IMR-90 (cell line): ENCODE results near the gene COL7A1. TPM values are rescaled to one million over a fixed set of nuclear protein-coding genes. Genes with fewer than 3 reads are reported as not detected.

Experiments used
- ATAC-seq: fragments of 200-7000 bp; cut with Tn5 transposase; 2 replicates; pipeline ENCODE4 v1.9.1; 2020; ENCODE audit warnings: low read depth, mild to moderate bottlenecking, moderate library complexity
- BruUV-seq: library from RNA; stranded (reverse); fragments of 400-500 nt; replicated peaks from 2 replicates; lab custom pipeline; 2021; lab: Mats Ljungman, UMichigan
- CTCF ChIA-PET: fragments of 300-600 bp; formaldehyde crosslinking; extraction: SDS; loops from one replicate; lab custom pipeline; 2021; ENCODE audit warnings: antibody characterized with exemption; lab: Yijun Ruan, JAX
- POLR2A ChIA-PET: fragments of 300-600 bp; sonication (Branson Sonifier 250); formaldehyde crosslinking; loops from one replicate; lab custom pipeline; 2022; ENCODE audit warnings: antibody characterized with exemption; ENCODE audit not compliant: unreplicated experiment; lab: Charles Lee
- DNase-seq: peaks from one replicate; pipeline ENCODE4 v3.0.0; 2013
- H2AFZ ChIP-seq: replicated peaks from 2 replicates; pipeline ENCODE3; 2013; ENCODE audit warnings: low read length, mild to moderate bottlenecking; ENCODE audit not compliant: poor library complexity
- H2AK5ac ChIP-seq: 2 replicates; pipeline ENCODE4 v1.6.1; 2013; ENCODE audit warnings: low read depth, low read length, inconsistent platforms
- H2AK9ac ChIP-seq: replicated peaks from 2 replicates; pipeline ENCODE3; 2013; ENCODE audit warnings: mild to moderate bottlenecking, low read depth, low read length, moderate library complexity; ENCODE audit not compliant: poor library complexity
- H2BK120ac ChIP-seq: 2 replicates; pipeline ENCODE4 v1.6.1; 2013; ENCODE audit warnings: low read depth, low read length, inconsistent platforms
- H2BK15ac ChIP-seq: 3 replicates; pipeline ENCODE4 v1.6.1; 2013; ENCODE audit warnings: low read depth, low read length, inconsistent platforms
- H2BK20ac ChIP-seq: 2 replicates; pipeline ENCODE4 v1.6.1; 2013; ENCODE audit warnings: low read depth, mild to moderate bottlenecking, inconsistent platforms, low read length, moderate library complexity
- H2BK5ac ChIP-seq: 2 replicates; pipeline ENCODE4 v1.6.1; 2013; ENCODE audit warnings: mild to moderate bottlenecking, low read depth, low read length, inconsistent platforms; ENCODE audit not compliant: poor library complexity, severe bottlenecking
- H3K14ac ChIP-seq: replicated peaks from 2 replicates; pipeline ENCODE4 v1.6.1; 2013; ENCODE audit warnings: low read depth, low read length, inconsistent platforms
- H3K18ac ChIP-seq: 2 replicates; pipeline ENCODE4 v1.6.1; 2013; ENCODE audit warnings: low read depth, low read length, control low read depth
- H3K23ac ChIP-seq: 2 replicates; pipeline ENCODE4 v1.6.1; 2013; ENCODE audit warnings: low read depth, low read length, inconsistent platforms
- H3K27ac ChIP-seq: 2 replicates; pipeline ENCODE4 v1.5.1; 2013; ENCODE audit warnings: mild to moderate bottlenecking, control low read depth, low read length; ENCODE audit not compliant: insufficient read depth
- H3K27me3 ChIP-seq: 2 replicates; pipeline ENCODE4 v1.6.1; 2013; ENCODE audit warnings: low read length; ENCODE audit not compliant: control insufficient read depth, insufficient read depth
- H3K36me3 ChIP-seq: 2 replicates; pipeline ENCODE4 v1.6.1; 2013; ENCODE audit warnings: low read length, mixed read lengths; ENCODE audit not compliant: control insufficient read depth, insufficient read depth
- H3K4ac ChIP-seq: 2 replicates; pipeline ENCODE4 v1.6.1; 2013; ENCODE audit warnings: low read depth, low read length, inconsistent platforms
- H3K4me1 ChIP-seq: 2 replicates; pipeline ENCODE4 v1.6.1; 2013; ENCODE audit warnings: low read length, mixed read lengths; ENCODE audit not compliant: control insufficient read depth, insufficient read depth
- H3K4me2 ChIP-seq: 2 replicates; pipeline ENCODE4 v1.6.1; 2013; ENCODE audit warnings: low read depth, mild to moderate bottlenecking, control low read depth, low read length, moderate library complexity
- H3K4me3 ChIP-seq: 2 replicates; pipeline ENCODE4 v1.5.1; 2013; ENCODE audit warnings: low read depth, mild to moderate bottlenecking, control low read depth, low read length, moderate library complexity; ENCODE audit not compliant: insufficient read depth
- H3K56ac ChIP-seq: 2 replicates; pipeline ENCODE4 v1.6.1; 2013; ENCODE audit warnings: low read length, inconsistent platforms; ENCODE audit not compliant: insufficient read depth; ENCODE audit errors: extremely low read depth
- H3K79me1 ChIP-seq, 2 experiments: 2 replicates each; pipeline ENCODE4 v1.6.1; 2013; ENCODE audit warnings: low read length in 2 of 2, inconsistent platforms in 1 of 2, low read depth in 1 of 2
- H3K9ac ChIP-seq: 2 replicates; pipeline ENCODE4 v1.6.1; 2013; ENCODE audit warnings: low read depth, low read length, control low read depth
- H3K9me1 ChIP-seq: 2 replicates; pipeline ENCODE4 v1.6.1; 2013; ENCODE audit warnings: low read length, inconsistent platforms; ENCODE audit not compliant: insufficient read depth
- H3K9me3 ChIP-seq: 2 replicates; pipeline ENCODE4 v1.6.1; 2013; ENCODE audit warnings: low read length; ENCODE audit not compliant: control insufficient read depth, insufficient read depth
- H4K20me1 ChIP-seq: 2 replicates; pipeline ENCODE4 v1.6.1; 2013; ENCODE audit warnings: low read length, inconsistent platforms; ENCODE audit not compliant: insufficient read depth
- H4K5ac ChIP-seq: 2 replicates; pipeline ENCODE4 v1.6.1; 2013; ENCODE audit warnings: mild to moderate bottlenecking, low read depth, low read length, control low read depth
- H4K8ac ChIP-seq, 2 experiments: 2 replicates each; pipeline ENCODE4 v1.6.1; 2013; ENCODE audit warnings: low read depth in 2 of 2, low read length in 2 of 2, control low read depth in 1 of 2, inconsistent platforms in 1 of 2
- H4K91ac ChIP-seq: 2 replicates; pipeline ENCODE4 v1.6.1; 2013; ENCODE audit warnings: low read depth, low read length, inconsistent platforms; ENCODE audit not compliant: insufficient read depth
- BHLHE40 ChIP-seq: fragments of 150-350 bp; IDR thresholded peaks from 2 replicates; pipeline ENCODE4 v1.6.1; 2016; ENCODE audit warnings: mild to moderate bottlenecking, low read depth, low read length
- FOS ChIP-seq: fragments of 150-350 bp; IDR thresholded peaks from 2 replicates; pipeline ENCODE4 v1.6.1; 2016; ENCODE audit warnings: low read depth, low read length
- MAZ ChIP-seq: IDR thresholded peaks from 2 replicates; pipeline ENCODE4 v1.6.1; 2012; ENCODE audit warnings: low read depth, mild to moderate bottlenecking, low read length, improper control_type of control experiment, moderate library complexity, borderline replicate concordance
- POLR2A ChIP-seq: IDR thresholded peaks from 2 replicates; pipeline ENCODE4 v1.6.1; 2012; ENCODE audit warnings: mild to moderate bottlenecking, low read depth, low read length
- WGBS, 2 experiments: methylation state at CpG; one replicate each; pipeline versions ENCODE4 v1.1.5 to v1.1.7; 2013; ENCODE audit warnings: missing lambda C conversion rate in 2 of 2; ENCODE audit not compliant: insufficient read length in 1 of 2; ENCODE audit errors: extremely low coverage in 2 of 2; 5-methylcytosine and 5-hydroxymethylcytosine counted together
- dilution Hi-C: fragments of 300-500 bp; cut with HindIII; formaldehyde crosslinking; loops from one replicate; pipeline ENCODE4 v1.14.3; 2018; ENCODE audit warnings: low sequenced_read_pairs; ENCODE audit not compliant: unreplicated experiment
- in situ Hi-C: fragments of 300-500 bp; cut with MboI; formaldehyde crosslinking; loops from 3 replicates; pipeline ENCODE4 v1.14.3; 2019; ENCODE audit warnings: low sequenced_read_pairs, inconsistent platforms, mixed read lengths
- intact Hi-C: fragments of 100-400 bp; cut with micrococcal nuclease; formaldehyde crosslinking; loops from 2 replicates; pipeline ENCODE4 v1.10.0; 2022
- polyA plus RNA-seq, 3 experiments: library from polyadenylated mRNA; depleted of rRNA; stranded (reverse); fragments of >200 nt; gene quantifications; 2 replicates each; pipeline ENCODE4 v1.2.3, GENCODE V29; 2012; ENCODE audit warnings: low replicate concordance in 1 of 3
- total RNA-seq: library from RNA; depleted of rRNA; stranded (reverse); fragments of >200 nt; gene quantifications from 2 replicates; pipeline ENCODE4 v1.2.3, GENCODE V29; 2012
- TF ChIP-seq, protein P1 (sequence below): conservative IDR thresholded peaks from 2 replicates; pipeline ENCODE4 v1.5.1; 2012; ENCODE audit warnings: mild to moderate bottlenecking, low read depth, low read length, improper control_type of control experiment
- TF ChIP-seq, protein P2 (sequence below): fragments of 150-350 bp; IDR thresholded peaks from 2 replicates; pipeline ENCODE4 v1.6.1; 2016; ENCODE audit warnings: low read depth, mild to moderate bottlenecking, low read length, moderate library complexity, borderline replicate concordance

The COL7A1 gene
- total and polyA plus RNA-seq, 2 of the 4 experiments (the other 2 are of a cell fraction): 4.1 to 20.3 TPM

DNA sequence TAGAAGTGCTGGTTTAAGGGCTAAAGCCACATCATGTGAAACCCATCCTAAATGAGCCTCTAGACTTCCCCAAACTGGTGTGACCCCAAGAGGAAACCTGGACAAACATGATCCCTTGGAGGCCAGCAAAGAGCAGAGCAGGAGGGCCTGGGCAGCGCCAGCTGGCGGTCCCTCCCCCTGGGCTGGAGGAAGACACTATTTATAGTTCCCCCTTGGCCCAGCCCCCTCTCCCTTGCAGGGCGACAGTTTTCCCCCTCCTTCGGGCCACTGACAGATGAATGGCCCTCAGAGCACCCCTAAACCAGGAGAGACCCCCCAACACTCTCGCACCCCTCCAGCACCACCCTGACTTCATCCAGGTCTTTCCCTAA, 34.5 kb downstream of the COL7A1 start:
- Histone ChIP-seq H2BK15ac (peak overlapping the region; percentile 58; the same call in 1 of the 3 replicates), H3K4me1 (peaks cover 39% of the 10 kb centered on the region), H4K5ac (peak overlapping the region; percentile 79), H3K9ac (peak overlapping the region; percentile 50), H3K27ac (peak overlapping the region; percentile 54), H3K23ac (peak overlapping the region; percentile 84), H3K4me2 (peak overlapping the region; percentile 70), H3K4me3 (peak overlapping the region; percentile 28; the same call in 1 of the 2 replicates), H3K27me3 (no peaks in the 10 kb centered on the region), H3K18ac (peak overlapping the region; percentile 87), H3K56ac (no peak overlapping the region; the same call in 1 of the 2 replicates), H2AK9ac (peak overlapping the region; percentile 82), H3K14ac (peak overlapping the region; percentile 89), H3K79me1 (peaks cover 17 to 62% of the 10 kb centered on the region in 2 experiments), H3K9me1 (peaks cover 29% of the 10 kb centered on the region), H4K8ac (peak overlapping the region; percentile 37 to 83; a peak in 3 of 4 replicates), H3K9me3 (no peaks in the 10 kb centered on the region), H2BK20ac (peak overlapping the region; percentile 58), H2BK120ac (peak overlapping the region; percentile 73), H3K4ac (peak overlapping the region; percentile 90), H2AFZ (peak overlapping the region; percentile 86), H4K91ac (peak overlapping the region; percentile 80), H4K20me1 (peaks cover 3% of the 10 kb centered on the region; the same call in 1 of the 2 replicates), H3K36me3 (peaks cover 16% of the 10 kb centered on the region; the same call in 1 of the 2 replicates), H2AK5ac (peak overlapping the region; percentile 91), H2BK5ac (peak overlapping the region; percentile 95)
- dilution Hi-C loops: no loop called here
- no TSS peak for BruUV-seq
- 33% methylated on average over 1 of the region's 5 CpGs; no CpG with 5 or more reads in 1 of the 2 experiments for WGBS, 2 experiments
- no peak for DNase-seq
- intact Hi-C loops: no loop called here
- no peak for ATAC-seq
- CTCF ChIA-PET: interaction anchor here (0.5 to 1.5 kb wide), 4 partner anchors 15 to 124 kb away, joined by 3 read pairs; partner anchors contain the start of gene SLC26A6
- TF ChIP-seq BHLHE40: no peak
- TF ChIP-seq POLR2A: no peak
- TF ChIP-seq, protein P1, sequence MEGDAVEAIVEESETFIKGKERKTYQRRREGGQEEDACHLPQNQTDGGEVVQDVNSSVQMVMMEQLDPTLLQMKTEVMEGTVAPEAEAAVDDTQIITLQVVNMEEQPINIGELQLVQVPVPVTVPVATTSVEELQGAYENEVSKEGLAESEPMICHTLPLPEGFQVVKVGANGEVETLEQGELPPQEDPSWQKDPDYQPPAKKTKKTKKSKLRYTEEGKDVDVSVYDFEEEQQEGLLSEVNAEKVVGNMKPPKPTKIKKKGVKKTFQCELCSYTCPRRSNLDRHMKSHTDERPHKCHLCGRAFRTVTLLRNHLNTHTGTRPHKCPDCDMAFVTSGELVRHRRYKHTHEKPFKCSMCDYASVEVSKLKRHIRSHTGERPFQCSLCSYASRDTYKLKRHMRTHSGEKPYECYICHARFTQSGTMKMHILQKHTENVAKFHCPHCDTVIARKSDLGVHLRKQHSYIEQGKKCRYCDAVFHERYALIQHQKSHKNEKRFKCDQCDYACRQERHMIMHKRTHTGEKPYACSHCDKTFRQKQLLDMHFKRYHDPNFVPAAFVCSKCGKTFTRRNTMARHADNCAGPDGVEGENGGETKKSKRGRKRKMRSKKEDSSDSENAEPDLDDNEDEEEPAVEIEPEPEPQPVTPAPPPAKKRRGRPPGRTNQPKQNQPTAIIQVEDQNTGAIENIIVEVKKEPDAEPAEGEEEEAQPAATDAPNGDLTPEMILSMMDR: no peak
- TF ChIP-seq, protein P2, sequence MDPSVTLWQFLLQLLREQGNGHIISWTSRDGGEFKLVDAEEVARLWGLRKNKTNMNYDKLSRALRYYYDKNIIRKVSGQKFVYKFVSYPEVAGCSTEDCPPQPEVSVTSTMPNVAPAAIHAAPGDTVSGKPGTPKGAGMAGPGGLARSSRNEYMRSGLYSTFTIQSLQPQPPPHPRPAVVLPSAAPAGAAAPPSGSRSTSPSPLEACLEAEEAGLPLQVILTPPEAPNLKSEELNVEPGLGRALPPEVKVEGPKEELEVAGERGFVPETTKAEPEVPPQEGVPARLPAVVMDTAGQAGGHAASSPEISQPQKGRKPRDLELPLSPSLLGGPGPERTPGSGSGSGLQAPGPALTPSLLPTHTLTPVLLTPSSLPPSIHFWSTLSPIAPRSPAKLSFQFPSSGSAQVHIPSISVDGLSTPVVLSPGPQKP: no peak
- no peak for TF ChIP-seq FOS
- no peak for TF ChIP-seq MAZ
- POLR2A ChIA-PET: interaction anchor here (0.6 kb wide), 1 partner anchor 83 kb away, joined by 3 read pairs; no protein-coding TSS in a partner anchor
- in situ Hi-C loops: no loop called here
